HepG2 (cell line): ENCODE measurements around the gene DDX1. TPM values are rescaled to one million over a fixed set of nuclear protein-coding genes. Genes with fewer than 3 reads are reported as not detected.

Experiments
- ATAC-seq: fragments of 200-7000 bp; cut with Tn5 transposase; 3 replicates; pipeline ENCODE4 v1.9.1; 2020; ENCODE audit warnings: mild to moderate bottlenecking, moderate library complexity
- BruUV-seq: library from RNA; stranded (reverse); fragments of 400-500 nt; replicated peaks from 2 replicates; lab custom pipeline; 2021; lab: Mats Ljungman, UMichigan
- CTCF ChIA-PET: fragments of 300-600 bp; formaldehyde crosslinking; extraction: SDS; loops from one replicate; lab custom pipeline; 2021; ENCODE audit warnings: low total read pairs, inconsistent platforms, low intra/inter-chr PET ratio; lab: Yijun Ruan, JAX
- POLR2A ChIA-PET: fragments of 350-600 bp; sonication (Branson Sonifier 250); formaldehyde crosslinking; loops from one replicate; lab custom pipeline; 2020; ENCODE audit warnings: antibody characterized with exemption, inconsistent platforms; lab: Yijun Ruan, JAX
- DNase-seq: peaks from one replicate; pipeline ENCODE4 v3.0.0-alpha.2; 2015; ENCODE audit warnings: low spot score
- FAIRE-seq: peaks from 3 replicates; lab custom pipeline; 2011; peaks lifted over from hg19 to GRCh38; lab: Jason Lieb, UNC
- H2AFZ ChIP-seq: one replicate; pipeline ENCODE4 v1.6.1; 2011; ENCODE audit warnings: low read length, inconsistent platforms
- H3K27ac ChIP-seq: fragments of 300-600 bp; 3 replicates; pipeline ENCODE4 v1.8.0; 2011; ENCODE audit warnings: mixed run types, mild to moderate bottlenecking, mixed read lengths, low read length, inconsistent platforms; ENCODE audit not compliant: insufficient read depth; ENCODE audit errors: extremely low read length
- H3K27me3 ChIP-seq, 2 experiments: fragments of 200-600 bp in 1 of 2; 2 replicates in 1 of 2; 3 replicates in 1 of 2; pipeline versions ENCODE4 v1.6.0 to v1.8.0; 2011; ENCODE audit warnings: low read length in 2 of 2, mild to moderate bottlenecking in 2 of 2, moderate library complexity in 2 of 2, inconsistent platforms in 1 of 2; ENCODE audit not compliant: insufficient read depth in 2 of 2, control insufficient read depth in 1 of 2
- H3K36me3 ChIP-seq, 2 experiments: fragments of 200-600 bp in 1 of 2; replicated peaks in 1 of 2; 2 replicates in 1 of 2; 3 replicates in 1 of 2; pipeline versions ENCODE4 v1.5.1 to v1.8.0; 2011; ENCODE audit warnings: low read length in 2 of 2, inconsistent platforms in 1 of 2; ENCODE audit not compliant: insufficient read depth in 2 of 2, control insufficient read depth in 1 of 2
- H3K4me1 ChIP-seq: 2 replicates; pipeline ENCODE4 v1.5.1; 2012; ENCODE audit warnings: low read length, inconsistent platforms; ENCODE audit not compliant: insufficient read depth
- H3K4me2 ChIP-seq: 2 replicates; pipeline ENCODE4 v1.6.0; 2011; ENCODE audit warnings: low read depth, low read length, inconsistent platforms
- H3K4me3 ChIP-seq, 3 experiments: fragments of 200-600 bp in 1 of 3; sonication (generic), shearing (Covaris generic) in 1 of 3; replicated peaks in 1 of 3; 2 replicates each; pipeline ENCODE4 v1.5.1; 2011 to 2016; ENCODE audit warnings: low read length in 3 of 3, inconsistent platforms in 2 of 3, low read depth in 2 of 3, mild to moderate bottlenecking in 2 of 3, control low read depth in 1 of 3, mixed read lengths in 1 of 3; ENCODE audit not compliant: insufficient read depth in 1 of 3
- H3K79me2 ChIP-seq: one replicate; pipeline ENCODE4 v1.6.1; 2011; ENCODE audit warnings: low read length, inconsistent platforms; ENCODE audit not compliant: insufficient read depth
- H3K9ac ChIP-seq: 2 replicates; pipeline ENCODE4 v1.6.0; 2011; ENCODE audit warnings: mild to moderate bottlenecking, low read depth, low read length, inconsistent platforms; ENCODE audit not compliant: insufficient read depth
- H3K9me3 ChIP-seq: 2 replicates; pipeline ENCODE4 v1.5.1; 2012; ENCODE audit warnings: mild to moderate bottlenecking, low read length
- H4K20me1 ChIP-seq: 2 replicates; pipeline ENCODE4 v1.6.0; 2011; ENCODE audit warnings: inconsistent platforms, mild to moderate bottlenecking, low read length, moderate library complexity; ENCODE audit not compliant: insufficient read depth
- AHR ChIP-seq: IDR thresholded peaks from 2 replicates; pipeline ENCODE4 v1.6.1; 2018; ENCODE audit warnings: missing genetic modification reagents, missing compliant biosample characterization
- BCL6 ChIP-seq: IDR thresholded peaks from 2 replicates; pipeline ENCODE4 v1.6.1; 2016; ENCODE audit warnings: missing genetic modification reagents, missing compliant biosample characterization
- CEBPG ChIP-seq: IDR thresholded peaks from 2 replicates; pipeline ENCODE4 v1.6.1; 2016
- EHMT2 ChIP-seq: fragments of 200-600 bp; sonication (generic); IDR thresholded peaks from 2 replicates; pipeline ENCODE4 v1.7.0; 2017; ENCODE audit warnings: antibody characterized with exemption, low read depth, low read length, borderline replicate concordance
- MAFF ChIP-seq: IDR thresholded peaks from 2 replicates; pipeline ENCODE4 v1.6.1; 2011; ENCODE audit warnings: low read depth, low read length, improper control_type of control experiment
- ZNF124 ChIP-seq: sonication (generic); formaldehyde crosslinking; IDR thresholded peaks from 2 replicates; pipeline ENCODE4 v1.4.0; 2020; ENCODE audit warnings: missing genetic modification reagents
- ZNF414 ChIP-seq: sonication (generic); formaldehyde crosslinking; IDR thresholded peaks from 2 replicates; pipeline ENCODE4 v1.5.0; 2020; ENCODE audit warnings: missing genetic modification reagents
- ZNF510 ChIP-seq: sonication (generic); formaldehyde crosslinking; IDR thresholded peaks from 2 replicates; pipeline ENCODE4 v1.4.0; 2020; ENCODE audit warnings: low read depth, mild to moderate bottlenecking, missing genetic modification reagents
- ZNF646 ChIP-seq: sonication (generic); formaldehyde crosslinking; IDR thresholded peaks from 2 replicates; pipeline ENCODE4 v1.9.0; 2021; ENCODE audit warnings: mild to moderate bottlenecking, missing genetic modification reagents
- ZNF772 ChIP-seq: sonication (generic); formaldehyde crosslinking; IDR thresholded peaks from 2 replicates; pipeline ENCODE4 v1.5.0; 2020; ENCODE audit warnings: mild to moderate bottlenecking, missing genetic modification reagents
- ZSCAN21 ChIP-seq: sonication (generic); formaldehyde crosslinking; IDR thresholded peaks from 2 replicates; pipeline ENCODE4 v1.8.0; 2022; ENCODE audit warnings: mild to moderate bottlenecking, missing genetic modification reagents, moderate library complexity, borderline replicate concordance
- WGBS: methylation state at CpG from one replicate; pipeline ENCODE4 v1.1.6; 2017; ENCODE audit warnings: low lambda C conversion rate; 5-methylcytosine and 5-hydroxymethylcytosine counted together
- in situ Hi-C: cut with HindIII; loops from 2 replicates; pipeline ENCODE4 v1.10.0; 2017; ENCODE audit warnings: low pct_unique_long_range_greater_than_20kb; ENCODE audit not compliant: extremely low pct_ligation_motif_present
- intact Hi-C: fragments of 100-400 bp; cut with micrococcal nuclease; formaldehyde crosslinking; loops from one replicate; pipeline ENCODE4 v1.10.0; 2022; ENCODE audit not compliant: unreplicated experiment
- polyA plus RNA-seq, 8 experiments: library from polyadenylated mRNA; depleted of rRNA in 3 of 8; stranded (reverse) in 7 of 8; unstranded in 1 of 8; fragments of >200 nt; fragmentation: Illumina TruSeq in 4 of 8; extraction: Trizol in 4 of 8; gene quantifications; 2 replicates each; pipeline versions ENCODE4 v1.2.1 to v1.2.3, GENCODE V29; 2011 to 2016; ENCODE audit warnings: low read depth in 4 of 8, missing spikeins in 1 of 8, mixed read lengths in 1 of 8; ENCODE audit not compliant: insufficient read depth in 1 of 8
- total RNA-seq, 5 experiments: library from RNA; depleted of rRNA; stranded (reverse); fragments of >200 nt; fragmentation: Illumina TruSeq; extraction: Trizol; gene quantifications; 2 replicates each; pipeline ENCODE4 v1.2.3, GENCODE V29; 2016; ENCODE audit warnings: low read depth in 1 of 5
- TF ChIP-seq, protein P1 (sequence below): sonication (generic); formaldehyde crosslinking; IDR thresholded peaks from 2 replicates; pipeline ENCODE4 v1.8.0; 2022; ENCODE audit warnings: mild to moderate bottlenecking, missing genetic modification reagents, borderline replicate concordance
- TF ChIP-seq, protein P2 (sequence below): sonication (generic); formaldehyde crosslinking; IDR thresholded peaks from 2 replicates; pipeline ENCODE4 v1.4.0; 2020; ENCODE audit warnings: mild to moderate bottlenecking, low read depth, missing genetic modification reagents

DDX1 gene
- total and polyA plus RNA-seq, 2 of the 13 experiments (the other 11 are each of a cell fraction or from before 2014, with no cell fraction given), result 81.6 to 130 TPM

- peaks cover 32% of the 10 kb centered on the region for H3K4me1 ChIP-seq
- ATAC-seq (no peak), FAIRE-seq (no peak), DNase-seq (no peak)
- no peaks in the 10 kb centered on the region for H3K9me3 ChIP-seq
- H2AFZ ChIP-seq, result no peak overlapping the region
- H3K4me3 ChIP-seq, result no peak overlapping the region
- WGBS, result 59% methylated on average over 16 of the region's 16 CpGs
- in situ Hi-C loops (no loop called here), intact Hi-C loops (no loop called here)
- H3K36me3 ChIP-seq, result no peaks in the 10 kb centered on the region
- H3K27me3 ChIP-seq, result peaks cover 0 to 42% of the 10 kb centered on the region in 2 experiments; a peak in 2 of 5 replicates
- H3K4me2 ChIP-seq, result no peak overlapping the region
- BruUV-seq, result no TSS peak
- ChIA-PET POLR2A (no interaction called here), CTCF (no interaction called here)
- no peaks in the 10 kb centered on the region for H3K79me2 ChIP-seq
- H3K9ac ChIP-seq, result no peak overlapping the region
- H3K27ac ChIP-seq, result no peak overlapping the region
- no peaks in the 10 kb centered on the region for H4K20me1 ChIP-seq
- TF ChIP-seq BCL6 (CRISPR knock-in tag), result no peak
- TF ChIP-seq ZNF124, result no peak
- TF ChIP-seq, protein P1, sequence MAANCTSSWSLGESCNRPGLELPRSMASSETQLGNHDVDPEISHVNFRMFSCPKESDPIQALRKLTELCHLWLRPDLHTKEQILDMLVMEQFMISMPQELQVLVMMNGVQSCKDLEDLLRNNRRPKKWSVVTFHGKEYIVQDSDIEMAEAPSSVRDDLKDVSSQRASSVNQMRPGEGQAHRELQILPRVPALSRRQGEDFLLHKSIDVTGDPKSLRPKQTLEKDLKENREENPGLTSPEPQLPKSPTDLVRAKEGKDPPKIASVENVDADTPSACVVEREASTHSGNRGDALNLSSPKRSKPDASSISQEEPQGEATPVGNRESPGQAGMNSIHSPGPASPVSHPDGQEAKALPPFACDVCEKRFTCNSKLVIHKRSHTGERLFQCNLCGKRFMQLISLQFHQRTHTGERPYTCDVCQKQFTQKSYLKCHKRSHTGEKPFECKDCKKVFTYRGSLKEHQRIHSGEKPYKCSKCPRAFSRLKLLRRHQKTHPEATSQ (CRISPR knock-in tag), result no peak
- no peak for TF ChIP-seq ZSCAN21 (CRISPR knock-in tag)
- TF ChIP-seq, protein P2, sequence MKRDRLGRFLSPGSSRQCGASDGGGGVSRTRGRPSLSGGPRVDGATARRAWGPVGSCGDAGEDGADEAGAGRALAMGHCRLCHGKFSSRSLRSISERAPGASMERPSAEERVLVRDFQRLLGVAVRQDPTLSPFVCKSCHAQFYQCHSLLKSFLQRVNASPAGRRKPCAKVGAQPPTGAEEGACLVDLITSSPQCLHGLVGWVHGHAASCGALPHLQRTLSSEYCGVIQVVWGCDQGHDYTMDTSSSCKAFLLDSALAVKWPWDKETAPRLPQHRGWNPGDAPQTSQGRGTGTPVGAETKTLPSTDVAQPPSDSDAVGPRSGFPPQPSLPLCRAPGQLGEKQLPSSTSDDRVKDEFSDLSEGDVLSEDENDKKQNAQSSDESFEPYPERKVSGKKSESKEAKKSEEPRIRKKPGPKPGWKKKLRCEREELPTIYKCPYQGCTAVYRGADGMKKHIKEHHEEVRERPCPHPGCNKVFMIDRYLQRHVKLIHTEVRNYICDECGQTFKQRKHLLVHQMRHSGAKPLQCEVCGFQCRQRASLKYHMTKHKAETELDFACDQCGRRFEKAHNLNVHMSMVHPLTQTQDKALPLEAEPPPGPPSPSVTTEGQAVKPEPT (CRISPR knock-in tag), result no peak
- no peak for TF ChIP-seq ZNF414
- no peak for TF ChIP-seq ZNF646 (CRISPR knock-in tag)
- TF ChIP-seq AHR, result no peak
- TF ChIP-seq ZNF510 (CRISPR knock-in tag), result no peak
- no peak for TF ChIP-seq CEBPG
- TF ChIP-seq MAFF, result no peak
- TF ChIP-seq ZNF772 (CRISPR knock-in tag), result no peak
- TF ChIP-seq EHMT2, result no peak
Observed at GRCh38 chr2:15666861-15667808, 75.5 kb downstream of the DDX1 start.
